NCI-H2171 (cell line): Measurements from ENCODE around the gene MSANTD2.

Source experiments
- DNase-seq: peaks from one replicate; lab custom pipeline; 2025; lab: John Stamatoyannopoulos, UW

The MSANTD2 gene

GRCh38 chr11:124817036-124817435, 16.8 kb upstream of the MSANTD2 start:
- no peak for DNase-seq

- DNase-seq, result no peak
Observed at GRCh38 chr11:124814739-124815138, 14.5 kb upstream of the MSANTD2 start.

- no peak for DNase-seq
Observed at GRCh38 chr11:124812876-124813275, 12.7 kb upstream of the MSANTD2 start.

GRCh38 chr11:124811399-124812125, 11.4 kb upstream of the MSANTD2 start:
- DNase-seq, result no peak

- no peak for DNase-seq
Observed at GRCh38 chr11:124807660-124808270, 7.6 kb upstream of the MSANTD2 start.

GRCh38 chr11:124807201-124807600, 7.0 kb upstream of the MSANTD2 start:
- DNase-seq, result no peak

- no peak for DNase-seq
Observed at GRCh38 chr11:124804884-124805283, 4.7 kb upstream of the MSANTD2 start.

GRCh38 chr11:124801636-124802312, 1.6 kb upstream of the MSANTD2 start:
- DNase-seq, result no peak

- DNase-seq, result no peak
Observed at GRCh38 chr11:124801014-124801413, 808 bp upstream of the MSANTD2 start.

- no peak for DNase-seq
Observed at GRCh38 chr11:124799348-124800225, 619 bp downstream of the MSANTD2 start.

- DNase-seq, result no peak
Observed at GRCh38 chr11:124798991-124799347, 1.2 kb downstream of the MSANTD2 start.

- DNase-seq, result no peak
Observed at GRCh38 chr11:124796312-124796711, 3.9 kb downstream of the MSANTD2 start.

- DNase-seq, result no peak
Observed at GRCh38 chr11:124793466-124794278, 6.5 kb downstream of the MSANTD2 start.

- DNase-seq, result no peak
Observed at GRCh38 chr11:124791626-124792341, 8.4 kb downstream of the MSANTD2 start.

- no peak for DNase-seq
Observed at GRCh38 chr11:124788521-124788920, 11.7 kb downstream of the MSANTD2 start.

- DNase-seq, result no peak
Observed at GRCh38 chr11:124784051-124784450, 16.2 kb downstream of the MSANTD2 start.

GRCh38 chr11:124783002-124783401, 17.2 kb downstream of the MSANTD2 start:
- no peak for DNase-seq

GRCh38 chr11:124779568-124779967, 20.6 kb downstream of the MSANTD2 start:
- DNase-seq, result no peak

- DNase-seq, result no peak
Observed at GRCh38 chr11:124778281-124778680, 21.9 kb downstream of the MSANTD2 start.

- DNase-seq, result no peak
Observed at GRCh38 chr11:124776865-124777645, 23.2 kb downstream of the MSANTD2 start.
